ENCODE data around the gene AGT.

- no peak for TF ChIP-seq EZH2 (IDR thresholded peaks at IDR 0.05; ENCODE audit: borderline replicate concordance, low read depth, low read length, severe bottlenecking)
- no peak for TF ChIP-seq CTCF (IDR thresholded peaks at IDR 0.05; ENCODE audit: borderline replicate concordance, extremely low read depth, low read length, poor library complexity, severe bottlenecking)
Measured at GRCh38 chr1:230701434-230701833, 12.5 kb downstream of the AGT start.

Measured in DND-41 (cell line).